GM21786 (cell line): Measurements from ENCODE around the gene FTCDNL1.

Experiments
- ATAC-seq: cut with Tn5 transposase; IDR thresholded peaks from one replicate; pipeline ENCODE4 v1.9.1; 2021; ENCODE audit not compliant: unreplicated experiment

The FTCDNL1 gene

GRCh38 chr2:199850718-199851500 lies at the start of gene FTCDNL1:
Gene FTCDNL1 (minus strand): TSS chr2:199851192. CDS start chr2:199848962, 2,230 bp downstream.
- ATAC-seq: peak; percentile 92

DNA sequence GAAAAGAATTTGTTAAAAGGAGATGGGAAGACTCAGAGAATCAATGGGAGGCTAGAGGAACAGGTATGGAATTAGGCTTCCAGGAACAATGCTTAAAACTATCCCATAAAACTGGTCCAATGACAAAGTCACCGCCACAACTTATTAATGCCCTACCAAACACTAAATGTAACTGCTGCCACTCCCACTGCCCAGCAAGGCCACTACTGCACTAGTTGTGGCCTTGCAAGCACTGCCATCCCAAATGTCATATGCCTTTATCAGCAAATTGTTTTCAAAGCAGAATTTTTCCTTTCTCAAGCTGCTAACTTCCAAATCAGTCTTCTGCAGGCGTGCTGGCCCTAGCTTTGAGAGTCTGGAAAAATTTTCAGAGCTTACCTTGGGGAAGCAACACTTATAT lies 45.6 kb upstream of the FTCDNL1 start:
- no peak for ATAC-seq

DNA sequence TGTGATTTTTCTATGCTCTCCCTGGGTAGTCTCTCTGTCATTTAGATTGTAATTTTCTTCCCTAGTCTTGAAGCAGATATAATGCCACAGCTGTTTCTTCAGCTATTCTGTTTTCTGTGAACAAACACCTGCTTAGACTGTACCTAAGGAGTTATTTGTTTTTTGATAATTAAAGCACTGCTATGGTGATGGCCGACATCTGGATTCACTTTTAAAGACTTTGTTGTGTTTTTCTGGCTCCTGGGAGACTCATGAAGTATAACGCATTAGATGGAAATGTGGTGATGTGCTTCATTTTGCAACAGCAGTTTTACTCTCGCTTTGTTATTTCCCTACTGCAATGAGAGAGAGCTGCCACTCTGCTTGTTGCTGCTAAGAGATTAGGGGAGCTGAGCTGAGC lies 44.4 kb upstream of the FTCDNL1 start:
- no peak for ATAC-seq

DNA sequence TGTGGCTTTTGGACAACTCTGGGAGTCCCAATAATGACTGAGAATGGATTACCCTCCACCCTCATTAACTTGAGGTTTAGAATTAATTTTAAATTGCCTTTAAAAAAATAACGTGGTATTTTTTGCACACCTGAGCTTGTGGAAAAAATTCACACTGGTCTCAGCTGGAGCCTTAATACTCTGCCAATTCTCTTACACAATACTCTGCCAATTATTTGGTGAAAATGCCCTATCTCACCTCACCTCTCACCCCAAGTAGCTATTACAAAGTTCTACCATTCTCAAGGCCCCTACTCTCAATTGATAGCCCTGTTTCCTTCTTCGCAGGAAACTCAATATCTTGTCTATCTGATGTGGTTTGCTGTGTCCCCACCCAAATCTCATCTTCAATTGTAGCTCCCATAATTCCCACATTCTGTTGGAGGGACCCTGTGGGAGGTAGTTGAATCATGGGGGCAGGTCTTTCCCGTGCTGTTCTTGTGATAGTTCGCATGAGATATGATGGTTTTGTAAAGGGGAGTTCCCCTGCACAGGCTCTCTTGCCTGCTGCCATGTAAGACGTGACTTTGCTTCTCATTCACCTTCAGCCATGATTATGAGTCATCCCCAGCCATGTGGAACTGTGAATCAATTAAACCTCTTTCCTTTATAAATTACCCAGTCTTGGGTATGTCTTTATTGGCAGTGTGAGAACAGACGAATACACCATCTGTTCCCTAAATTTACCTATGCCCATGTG lies 32.7 kb upstream of the FTCDNL1 start:
- no peak for ATAC-seq

- ATAC-seq: no peak
Observed at GRCh38 chr2:199882667-199883066, 31.7 kb upstream of the FTCDNL1 start.

GRCh38 chr2:199875400-199875799 lies 24.4 kb upstream of the FTCDNL1 start:
- ATAC-seq: no peak

- ATAC-seq: no peak
Observed at GRCh38 chr2:199874209-199874608, 23.2 kb upstream of the FTCDNL1 start.

DNA sequence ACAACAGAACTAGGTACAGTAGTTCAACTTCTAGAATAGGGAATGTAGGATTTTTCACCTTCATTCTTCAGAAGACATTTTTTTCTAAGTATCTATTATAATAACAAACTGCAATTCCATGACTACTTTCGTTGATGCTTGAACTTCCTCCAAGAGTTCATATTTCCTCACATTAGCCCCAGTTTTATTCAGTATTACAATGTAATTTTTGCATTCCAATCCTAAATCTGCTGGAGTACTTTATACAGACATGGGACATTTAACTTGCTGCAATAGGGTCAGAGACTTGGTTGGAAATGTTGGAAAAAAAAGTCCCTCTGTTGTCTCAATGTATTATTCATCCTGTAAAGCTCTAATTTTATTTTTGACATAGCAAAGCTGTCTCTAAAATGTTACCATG lies 19.6 kb upstream of the FTCDNL1 start:
- no peak for ATAC-seq

DNA sequence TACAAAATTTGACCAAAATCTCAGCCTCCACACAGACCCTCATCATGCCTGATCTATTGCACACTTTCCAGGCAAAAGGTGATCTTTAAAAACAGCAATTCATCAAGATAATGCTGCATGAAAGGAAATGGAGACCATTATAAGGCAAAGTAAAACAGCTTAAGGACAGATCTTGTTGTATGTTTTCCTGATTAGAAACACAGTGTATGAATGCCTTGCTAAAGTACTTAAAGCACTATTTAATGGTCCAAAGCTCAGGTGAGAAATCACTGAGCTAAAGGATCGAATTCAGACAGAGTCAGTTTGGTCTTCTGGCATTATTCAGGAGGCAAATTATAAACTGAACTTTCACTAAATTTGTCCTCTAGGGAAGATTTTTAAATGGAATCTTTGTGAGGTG lies 18.7 kb upstream of the FTCDNL1 start:
- ATAC-seq: no peak

GRCh38 chr2:199869227-199869541 lies 18.2 kb upstream of the FTCDNL1 start:
- no peak for ATAC-seq

DNA sequence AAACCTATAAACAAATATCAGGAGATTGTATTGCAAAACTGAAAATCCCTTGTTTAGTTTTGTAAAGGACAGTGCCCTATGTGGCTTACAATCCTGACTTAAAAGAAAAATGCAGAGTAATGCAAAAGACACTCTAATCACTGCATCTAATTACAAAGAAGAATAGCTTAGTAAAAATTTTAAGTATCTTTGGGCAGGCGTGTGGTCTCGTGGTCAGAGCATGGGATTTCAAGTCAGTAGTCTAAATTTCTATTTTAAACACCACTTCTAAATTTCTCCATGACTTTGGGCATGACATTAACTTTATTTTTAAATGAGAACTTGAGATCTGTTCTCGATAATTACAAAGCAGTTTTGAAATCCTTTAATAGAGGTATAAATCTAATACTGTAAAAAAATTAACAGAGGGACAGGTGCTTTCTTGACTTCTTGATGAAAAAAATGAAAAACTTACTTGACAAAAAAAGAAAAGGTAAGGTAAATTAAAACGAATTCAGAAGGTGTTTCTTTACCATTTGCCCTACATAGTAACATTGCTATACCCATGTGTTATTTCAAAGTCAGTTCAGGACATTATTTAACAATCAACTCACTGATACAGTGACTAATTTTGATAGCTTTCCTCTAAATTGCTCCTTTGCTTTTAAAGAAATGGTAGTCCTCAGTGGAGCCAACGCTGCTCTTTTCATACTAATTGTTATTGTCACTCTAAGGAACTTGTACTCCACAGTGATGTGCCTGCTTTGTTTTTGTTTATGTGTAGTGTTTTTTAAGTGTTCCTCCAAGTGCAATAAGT lies 17.6 kb upstream of the FTCDNL1 start:
- ATAC-seq: no peak

DNA sequence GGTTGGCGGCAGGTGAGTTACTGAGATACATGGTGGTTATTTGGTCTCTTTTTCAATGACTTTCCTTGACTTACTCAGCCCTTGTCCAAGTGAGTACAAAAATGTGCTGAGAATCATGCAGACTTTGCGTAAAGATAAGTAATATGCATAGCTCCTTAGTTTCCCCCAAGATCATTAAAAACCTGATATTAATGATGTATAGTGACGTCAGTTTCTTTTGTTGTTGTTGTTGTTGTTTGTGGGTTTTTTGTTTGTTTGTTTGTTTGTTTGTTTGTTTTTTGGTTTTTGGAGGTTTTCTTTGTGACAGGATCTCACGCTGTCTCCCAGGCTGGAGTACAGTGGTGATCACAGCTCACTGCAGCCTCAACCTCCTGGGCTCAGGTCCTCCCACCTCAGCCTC lies 14.9 kb upstream of the FTCDNL1 start:
- ATAC-seq: no peak

DNA sequence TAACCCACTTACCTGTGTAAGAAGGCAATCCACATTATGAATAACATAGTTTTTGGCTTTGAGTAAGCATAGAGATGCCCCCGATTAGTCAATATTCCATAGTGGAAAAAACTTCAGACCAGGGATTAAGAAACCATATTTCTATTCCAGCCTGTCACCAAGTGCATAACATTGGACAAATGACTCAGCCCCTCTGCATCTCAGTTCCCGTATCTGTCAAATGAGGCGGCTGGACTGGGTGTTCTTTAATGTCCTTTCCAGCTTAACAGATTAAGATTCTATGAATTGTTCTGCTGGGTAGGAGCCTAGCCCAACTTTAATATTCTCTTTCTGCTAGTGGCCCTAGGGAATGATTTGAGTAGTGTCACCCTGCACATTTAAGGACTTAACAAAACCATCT lies 11.8 kb upstream of the FTCDNL1 start:
- no peak for ATAC-seq

DNA sequence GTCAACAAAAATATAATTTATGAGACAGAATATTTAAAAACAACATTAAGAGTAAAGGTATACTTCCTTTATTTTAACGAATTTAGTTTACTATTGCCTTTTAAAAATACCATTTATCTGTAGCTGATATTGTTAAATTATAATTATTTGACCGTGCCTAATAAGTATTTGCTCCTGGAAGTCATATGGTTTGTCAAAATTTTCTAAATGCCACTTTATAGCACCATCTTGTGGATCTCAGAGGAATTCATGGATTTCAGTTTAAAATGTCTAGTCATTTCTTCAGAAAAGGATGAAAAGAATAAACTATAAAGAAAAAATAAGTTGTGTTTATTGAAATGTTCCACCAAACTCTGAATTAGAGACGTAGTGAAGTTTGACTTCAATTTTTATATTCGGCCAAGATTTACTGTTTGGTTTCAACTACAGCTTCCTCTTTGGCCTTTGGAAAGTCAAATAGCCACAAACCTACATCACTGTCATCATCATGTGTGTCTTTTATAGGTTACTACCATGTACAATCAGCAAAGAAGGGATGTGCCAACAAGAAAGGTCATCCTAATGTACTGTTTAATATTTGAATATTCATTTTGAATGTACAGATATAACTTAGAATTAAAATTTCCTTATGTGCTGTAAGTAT lies 10.3 kb upstream of the FTCDNL1 start:
- no peak for ATAC-seq

DNA sequence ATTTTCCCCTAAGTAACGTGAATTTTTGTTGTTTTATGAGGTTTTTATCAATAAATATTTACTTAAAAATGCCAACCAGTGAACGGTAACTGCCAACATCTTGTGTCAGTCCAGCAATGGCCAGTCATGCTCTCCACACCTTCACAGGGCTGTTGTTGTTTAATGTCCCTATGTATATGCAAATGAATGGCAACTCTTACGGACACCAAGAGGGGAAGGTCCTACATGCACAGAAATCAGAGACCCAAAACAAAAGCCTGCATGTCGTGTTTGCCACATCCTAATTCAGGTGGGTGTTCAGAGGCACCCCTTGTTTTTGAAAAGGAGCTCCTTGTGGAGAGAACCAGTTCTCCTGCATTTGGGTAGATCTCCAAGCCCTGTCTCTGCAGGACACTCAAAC lies 4.8 kb upstream of the FTCDNL1 start:
- no peak for ATAC-seq

DNA sequence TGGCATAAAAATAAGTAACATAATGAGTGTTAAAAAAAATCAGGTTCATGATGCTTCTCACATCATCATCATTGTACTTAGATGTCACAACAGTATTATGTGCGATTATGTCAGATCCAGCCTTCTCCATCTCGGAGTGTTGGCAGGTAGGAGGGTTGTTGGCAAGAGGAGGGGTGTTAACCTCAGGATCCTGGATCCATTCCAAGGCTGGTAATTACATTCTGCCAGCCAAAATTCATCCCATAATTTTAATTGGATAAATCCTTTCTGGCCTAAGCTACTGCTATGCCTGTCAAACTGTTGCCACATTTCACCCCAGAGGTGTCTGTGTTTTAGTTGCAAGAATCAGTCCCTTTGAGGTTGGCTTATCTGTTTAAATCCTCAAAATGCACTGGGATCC lies 891 bp upstream of the FTCDNL1 start:
- no peak for ATAC-seq

DNA sequence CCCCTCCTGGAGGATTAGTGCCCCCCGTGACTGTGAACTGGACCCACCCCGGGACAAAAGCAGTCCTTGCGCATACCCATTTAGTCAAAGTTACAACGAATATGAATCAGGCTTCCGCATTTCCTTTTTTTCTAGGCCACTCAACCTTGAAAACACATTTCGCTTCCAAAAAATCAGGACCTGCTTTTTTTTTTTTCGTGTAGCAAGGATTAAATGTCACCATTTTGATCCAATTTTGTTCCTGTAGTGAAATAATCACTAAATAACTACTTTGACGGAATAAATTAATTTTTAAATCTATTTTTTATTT lies 464 bp upstream of the FTCDNL1 start:
- no peak for ATAC-seq

- no peak for ATAC-seq
Observed at GRCh38 chr2:199850218-199850717, 724 bp downstream of the FTCDNL1 start.

GRCh38 chr2:199848389-199849130 lies 2.4 kb downstream of the FTCDNL1 start:
- no peak for ATAC-seq

GRCh38 chr2:199847181-199847864 lies 3.7 kb downstream of the FTCDNL1 start:
- ATAC-seq: no peak
